Duodenal mucosa (tissue), 2 donors: ENCODE data around the gene USP3.
"Not testable (repeated sequence)": the region's sequence is repeated elsewhere in the genome, so short reads cannot be mapped to it uniquely, and the experiment has no call there.

Source experiments
- H3K27ac ChIP-seq: one replicate; pipeline ENCODE4 v1.7.0; 2013; ENCODE audit warnings: low read depth, low read length
- H3K27me3 ChIP-seq, 2 donors: one replicate each; pipeline ENCODE4 v1.7.0; 2013; ENCODE audit warnings: low read length in 2 of 2, control low read depth in 1 of 2; ENCODE audit not compliant: insufficient read depth in 2 of 2, control insufficient read depth in 1 of 2
- H3K36me3 ChIP-seq, 2 donors: one replicate each; pipeline ENCODE4 v1.7.0; 2013; ENCODE audit warnings: low read length in 2 of 2, control low read depth in 1 of 2; ENCODE audit not compliant: insufficient read depth in 2 of 2, control insufficient read depth in 1 of 2
- H3K4me1 ChIP-seq, 2 donors: one replicate each; pipeline ENCODE4 v1.7.0; 2013; ENCODE audit warnings: low read length in 2 of 2, control low read depth in 1 of 2; ENCODE audit not compliant: insufficient read depth in 2 of 2, control insufficient read depth in 1 of 2
- H3K4me3 ChIP-seq, 2 donors: one replicate each; pipeline ENCODE4 v1.7.0; 2013; ENCODE audit warnings: low read length in 2 of 2, low read depth in 1 of 2
- H3K9ac ChIP-seq, 2 donors: one replicate each; pipeline ENCODE4 v1.7.0; 2013; ENCODE audit warnings: low read length in 2 of 2, low read depth in 1 of 2
- H3K9me3 ChIP-seq, 2 donors: one replicate each; pipeline ENCODE4 v1.7.0; 2013; ENCODE audit warnings: low read length in 2 of 2, control low read depth in 1 of 2; ENCODE audit not compliant: control insufficient read depth in 1 of 2

Gene USP3

DNA sequence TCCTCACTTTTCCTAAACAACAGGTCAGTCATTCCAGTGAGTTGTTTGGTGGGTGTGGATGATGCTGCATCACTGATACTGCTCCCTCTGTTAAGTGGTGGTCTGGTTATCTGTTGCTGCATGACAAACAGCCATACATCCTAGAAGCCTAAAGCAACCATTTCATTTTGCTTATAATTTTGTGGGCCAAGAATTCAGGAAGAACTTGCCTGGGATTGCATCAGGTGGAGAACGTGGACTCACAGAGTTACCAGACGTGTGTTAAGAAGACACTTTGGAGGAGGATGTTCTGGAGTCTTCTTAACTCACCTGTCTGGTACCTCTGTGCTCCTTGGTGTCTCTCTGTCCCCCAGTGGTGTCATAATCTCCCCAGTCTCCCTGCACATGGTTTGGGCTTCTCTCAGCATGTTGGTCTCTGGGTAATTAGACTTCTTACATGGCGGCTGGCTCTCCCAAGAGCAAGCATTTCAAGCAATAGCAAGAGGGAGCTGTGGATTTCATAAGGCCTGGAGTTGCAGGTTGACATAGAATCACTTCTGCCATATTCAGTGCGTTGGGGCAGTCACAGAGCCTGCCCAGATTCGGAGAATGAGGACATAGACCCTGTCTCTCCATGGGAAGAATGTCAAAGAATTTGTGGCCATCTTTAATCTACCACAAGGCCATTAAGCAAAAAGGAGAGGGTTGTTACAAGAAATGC lies 20.1 kb downstream of the USP3 start:
- Histone ChIP-seq H3K9ac (no peak overlapping the region), H3K27me3 (no peaks in the 10 kb centered on the region), H3K27ac (no peak overlapping the region), H3K9me3 (no peaks in the 10 kb centered on the region), H3K4me1 (peaks cover 27 to 32% of the 10 kb centered on the region in 2 donors), H3K36me3 (no peaks in the 10 kb centered on the region), H3K4me3 (no peak overlapping the region)

GRCh38 chr15:63526401-63526800 lies 22.0 kb downstream of the USP3 start:
- H3K9me3 ChIP-seq, result no peaks in the 10 kb centered on the region
- no peak overlapping the region for H3K4me3 ChIP-seq
- H3K4me1 ChIP-seq, result peaks cover 22 to 39% of the 10 kb centered on the region in 2 donors
- no peaks in the 10 kb centered on the region for H3K36me3 ChIP-seq
- no peak overlapping the region for H3K27ac ChIP-seq
- no peak overlapping the region for H3K9ac ChIP-seq
- H3K27me3 ChIP-seq, result no peaks in the 10 kb centered on the region

DNA sequence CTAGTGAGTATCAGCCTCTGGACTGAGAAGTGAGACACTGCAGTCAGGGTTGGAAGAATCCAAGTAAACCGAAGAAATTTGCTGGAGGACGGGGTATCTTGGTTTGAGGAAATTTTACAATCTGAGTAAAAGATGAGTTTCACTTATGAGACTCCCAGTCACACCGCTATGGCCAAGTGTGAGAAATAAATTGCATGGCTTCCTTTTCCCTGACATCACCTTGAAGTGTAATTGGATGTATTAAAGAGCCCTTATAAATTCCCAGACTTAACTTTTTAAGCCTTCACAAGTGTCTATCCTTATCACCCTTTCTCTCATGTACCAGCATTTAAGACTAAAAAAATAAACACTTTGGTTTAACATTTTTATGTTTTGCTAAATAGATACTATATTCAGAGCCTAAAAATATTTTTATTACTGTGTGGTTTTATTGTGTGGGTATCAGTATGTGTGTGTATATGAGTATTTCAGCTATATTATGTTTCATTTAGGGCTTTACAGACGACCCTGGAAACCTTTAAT lies 23.8 kb downstream of the USP3 start:
- no peaks in the 10 kb centered on the region for H3K9me3 ChIP-seq
- H3K4me3 ChIP-seq, result no peak overlapping the region
- H3K36me3 ChIP-seq, result no peaks in the 10 kb centered on the region
- H3K4me1 ChIP-seq, result peaks cover 7 to 21% of the 10 kb centered on the region in 2 donors
- no peak overlapping the region for H3K9ac ChIP-seq
- no peak overlapping the region for H3K27ac ChIP-seq
- H3K27me3 ChIP-seq, result no peaks in the 10 kb centered on the region

- Histone ChIP-seq H3K4me1 (peaks cover 0 to 16% of the 10 kb centered on the region in 2 donors), H3K27me3 (no peaks in the 10 kb centered on the region), H3K27ac (no peak overlapping the region), H3K9ac (no peak overlapping the region), H3K9me3 (no peaks in the 10 kb centered on the region), H3K4me3 (no peak overlapping the region), H3K36me3 (no peaks in the 10 kb centered on the region)
Measured at GRCh38 chr15:63530235-63530634, 25.8 kb downstream of the USP3 start.

DNA sequence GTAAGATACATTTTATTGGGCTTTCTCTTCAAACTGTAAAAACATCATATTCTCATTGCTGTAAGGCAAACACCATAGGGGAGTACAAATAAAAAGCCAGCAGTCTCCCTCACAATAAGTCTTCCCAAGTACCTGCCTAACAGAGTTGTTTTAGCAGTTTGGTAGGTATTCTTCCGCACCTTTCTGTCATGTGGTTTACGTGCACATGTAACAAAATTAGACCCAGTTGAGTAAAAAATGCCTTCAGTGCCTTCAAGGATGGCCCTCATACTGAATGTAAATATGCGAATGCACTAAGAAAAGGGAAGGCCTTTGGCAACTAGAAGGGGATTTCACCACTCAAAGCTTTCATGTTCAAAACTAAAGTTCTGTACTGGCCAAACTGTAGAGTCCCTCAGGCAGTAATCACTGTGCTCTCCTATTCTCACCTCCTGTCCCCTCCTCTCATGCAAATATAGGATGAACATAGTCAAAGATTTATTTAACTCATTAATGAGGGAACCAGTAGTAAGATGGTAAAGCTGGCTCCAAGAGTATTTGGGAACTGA lies 26.4 kb downstream of the USP3 start:
- Histone ChIP-seq H3K9ac (no peak overlapping the region), H3K36me3 (no peaks in the 10 kb centered on the region), H3K27ac (no peak overlapping the region), H3K4me3 (no peak overlapping the region), H3K9me3 (no peaks in the 10 kb centered on the region), H3K27me3 (no peaks in the 10 kb centered on the region), H3K4me1 (peaks cover 0 to 16% of the 10 kb centered on the region in 2 donors)

DNA sequence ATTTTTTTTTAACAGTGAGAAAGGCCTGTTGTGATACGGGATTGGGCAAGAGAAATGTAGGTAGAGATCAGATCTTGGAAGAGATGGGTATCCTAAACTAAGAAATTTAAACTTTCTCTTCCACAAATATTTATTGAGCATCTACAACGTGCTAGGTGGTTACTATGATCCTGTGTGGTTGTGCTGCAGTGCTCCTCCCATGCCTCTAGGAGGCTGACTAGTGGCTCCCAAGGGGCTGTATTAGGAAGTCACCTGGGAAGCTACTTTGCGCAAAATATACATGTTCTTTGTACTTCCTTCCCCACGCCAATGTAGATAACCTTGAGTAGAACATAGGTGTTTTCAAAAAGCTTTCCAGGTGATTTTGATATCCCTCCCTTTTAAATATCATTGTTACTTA lies 27.2 kb downstream of the USP3 start:
- Histone ChIP-seq H3K9me3 (no peaks in the 10 kb centered on the region), H3K4me1 (peaks cover 0 to 11% of the 10 kb centered on the region in 2 donors), H3K4me3 (no peak overlapping the region), H3K27ac (no peak overlapping the region), H3K36me3 (no peaks in the 10 kb centered on the region), H3K27me3 (no peaks in the 10 kb centered on the region), H3K9ac (no peak overlapping the region)

DNA sequence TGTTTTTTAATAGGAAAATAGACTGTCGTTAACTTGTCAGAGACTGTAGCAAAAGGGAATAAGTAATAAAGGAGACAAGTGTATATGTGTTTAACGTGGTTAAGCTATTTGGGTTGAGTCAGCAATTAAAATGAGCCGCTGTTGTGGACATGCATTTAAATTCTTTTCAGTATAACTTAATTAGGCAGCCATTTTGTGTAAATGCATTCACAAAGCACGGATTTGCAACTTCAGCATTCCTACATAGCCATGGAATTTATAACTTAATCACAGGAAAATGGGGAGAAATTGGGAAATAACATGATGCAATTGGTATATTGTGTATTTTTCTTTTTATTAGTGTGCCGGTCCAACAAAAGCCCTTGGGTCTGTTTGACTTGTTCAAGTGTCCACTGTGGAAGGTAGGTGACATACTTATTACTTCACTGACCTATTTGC lies 27.9 kb downstream of the USP3 start:
- peaks cover 0 to 6% of the 10 kb centered on the region in 2 donors for H3K36me3 ChIP-seq
- no peaks in the 10 kb centered on the region for H3K27me3 ChIP-seq
- H3K9me3 ChIP-seq, result no peaks in the 10 kb centered on the region
- no peak overlapping the region for H3K9ac ChIP-seq
- peaks cover 0 to 11% of the 10 kb centered on the region in 2 donors for H3K4me1 ChIP-seq
- no peak overlapping the region for H3K4me3 ChIP-seq
- H3K27ac ChIP-seq, result no peak overlapping the region

DNA sequence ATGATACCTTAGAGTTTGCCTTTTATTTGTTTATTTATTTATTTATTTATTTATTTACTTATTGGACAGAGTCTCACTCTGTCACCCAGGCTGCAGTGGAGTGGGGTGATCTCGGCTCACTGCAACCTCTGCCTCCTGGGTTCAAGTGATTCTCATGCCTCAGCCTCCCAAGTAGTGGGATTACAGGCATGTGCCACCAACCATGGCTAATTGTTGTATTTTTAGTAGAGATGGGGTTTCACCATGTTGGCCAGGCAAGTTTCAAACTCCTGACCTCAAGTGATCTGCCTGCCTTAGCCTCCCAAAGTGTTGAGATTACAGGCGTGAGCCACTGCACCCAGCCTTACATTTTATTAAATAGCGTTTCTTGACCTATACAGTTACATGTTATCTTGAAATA lies 30.5 kb downstream of the USP3 start:
- H3K9me3 ChIP-seq, H3K27ac ChIP-seq, H3K4me1 ChIP-seq, H3K9ac ChIP-seq, H3K4me3 ChIP-seq, H3K27me3 ChIP-seq: not testable (repeated sequence)
- H3K36me3 ChIP-seq, result peaks cover 0 to 15% of the 10 kb centered on the region in 2 donors

DNA sequence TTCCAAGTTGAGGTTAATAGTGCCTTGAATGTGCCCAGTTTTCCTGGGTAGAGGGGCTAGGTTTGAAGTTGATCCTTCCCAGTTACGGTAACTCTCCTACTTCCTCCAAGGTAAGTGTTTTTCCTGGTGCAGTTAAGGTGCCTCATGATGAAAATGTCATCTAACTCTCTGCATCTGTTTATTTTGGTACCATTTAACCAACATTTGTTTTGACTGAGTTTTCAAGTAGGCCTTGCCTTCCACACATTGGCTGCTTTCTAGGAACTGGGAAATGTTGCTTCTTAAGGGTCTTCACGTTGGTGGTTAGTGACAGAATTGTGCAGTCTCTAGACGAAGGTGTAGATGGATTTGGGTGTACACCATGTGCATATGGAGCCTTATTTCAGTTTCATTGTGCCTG lies 31.3 kb downstream of the USP3 start:
- H3K4me3 ChIP-seq, result no peak overlapping the region
- no peaks in the 10 kb centered on the region for H3K9me3 ChIP-seq
- H3K4me1 ChIP-seq, result peaks cover 0 to 5% of the 10 kb centered on the region in 2 donors
- H3K36me3 ChIP-seq, result peaks cover 0 to 21% of the 10 kb centered on the region in 2 donors
- no peak overlapping the region for H3K27ac ChIP-seq
- H3K9ac ChIP-seq, result no peak overlapping the region
- no peaks in the 10 kb centered on the region for H3K27me3 ChIP-seq

DNA sequence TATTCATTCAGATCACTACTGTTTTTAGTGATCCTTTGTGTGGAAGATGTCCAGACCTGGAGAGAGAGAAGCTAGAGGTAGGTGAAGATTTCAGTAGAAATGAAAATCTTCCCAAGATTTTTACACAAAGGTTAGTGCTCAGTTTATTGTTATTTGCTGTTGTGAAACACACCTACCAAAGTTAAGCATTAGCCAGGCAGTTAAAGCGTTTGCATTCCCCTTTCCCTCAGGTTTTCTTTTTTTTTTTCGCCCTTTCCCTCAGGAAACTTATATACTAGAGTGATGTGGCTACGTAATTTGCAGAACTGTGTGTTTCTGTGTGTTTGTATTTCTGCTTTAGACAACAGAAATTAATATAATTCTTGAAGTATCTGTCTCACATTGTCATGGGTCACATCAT lies 34.5 kb downstream of the USP3 start:
- Histone ChIP-seq H3K36me3 (peaks cover 0 to 21% of the 10 kb centered on the region in 2 donors), H3K4me1 (no peaks in the 10 kb centered on the region), H3K27ac (no peak overlapping the region), H3K27me3 (no peaks in the 10 kb centered on the region), H3K9ac (no peak overlapping the region), H3K9me3 (no peaks in the 10 kb centered on the region), H3K4me3 (no peak overlapping the region)
